HG02840 (cell line): ENCODE measurements around the gene CKAP4.
"Not testable (repeated sequence)": the region's sequence is repeated elsewhere in the genome, so short reads cannot be mapped to it uniquely, and the experiment has no call there.

Source experiments
- ATAC-seq: cut with Tn5 transposase; IDR thresholded peaks from one replicate; pipeline ENCODE4 v1.9.1; 2021; ENCODE audit warnings: mild to moderate bottlenecking, moderate library complexity, moderate number of reproducible peaks; ENCODE audit not compliant: unreplicated experiment, low FRiP score

Gene CKAP4, protein sequence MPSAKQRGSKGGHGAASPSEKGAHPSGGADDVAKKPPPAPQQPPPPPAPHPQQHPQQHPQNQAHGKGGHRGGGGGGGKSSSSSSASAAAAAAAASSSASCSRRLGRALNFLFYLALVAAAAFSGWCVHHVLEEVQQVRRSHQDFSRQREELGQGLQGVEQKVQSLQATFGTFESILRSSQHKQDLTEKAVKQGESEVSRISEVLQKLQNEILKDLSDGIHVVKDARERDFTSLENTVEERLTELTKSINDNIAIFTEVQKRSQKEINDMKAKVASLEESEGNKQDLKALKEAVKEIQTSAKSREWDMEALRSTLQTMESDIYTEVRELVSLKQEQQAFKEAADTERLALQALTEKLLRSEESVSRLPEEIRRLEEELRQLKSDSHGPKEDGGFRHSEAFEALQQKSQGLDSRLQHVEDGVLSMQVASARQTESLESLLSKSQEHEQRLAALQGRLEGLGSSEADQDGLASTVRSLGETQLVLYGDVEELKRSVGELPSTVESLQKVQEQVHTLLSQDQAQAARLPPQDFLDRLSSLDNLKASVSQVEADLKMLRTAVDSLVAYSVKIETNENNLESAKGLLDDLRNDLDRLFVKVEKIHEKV

DNA sequence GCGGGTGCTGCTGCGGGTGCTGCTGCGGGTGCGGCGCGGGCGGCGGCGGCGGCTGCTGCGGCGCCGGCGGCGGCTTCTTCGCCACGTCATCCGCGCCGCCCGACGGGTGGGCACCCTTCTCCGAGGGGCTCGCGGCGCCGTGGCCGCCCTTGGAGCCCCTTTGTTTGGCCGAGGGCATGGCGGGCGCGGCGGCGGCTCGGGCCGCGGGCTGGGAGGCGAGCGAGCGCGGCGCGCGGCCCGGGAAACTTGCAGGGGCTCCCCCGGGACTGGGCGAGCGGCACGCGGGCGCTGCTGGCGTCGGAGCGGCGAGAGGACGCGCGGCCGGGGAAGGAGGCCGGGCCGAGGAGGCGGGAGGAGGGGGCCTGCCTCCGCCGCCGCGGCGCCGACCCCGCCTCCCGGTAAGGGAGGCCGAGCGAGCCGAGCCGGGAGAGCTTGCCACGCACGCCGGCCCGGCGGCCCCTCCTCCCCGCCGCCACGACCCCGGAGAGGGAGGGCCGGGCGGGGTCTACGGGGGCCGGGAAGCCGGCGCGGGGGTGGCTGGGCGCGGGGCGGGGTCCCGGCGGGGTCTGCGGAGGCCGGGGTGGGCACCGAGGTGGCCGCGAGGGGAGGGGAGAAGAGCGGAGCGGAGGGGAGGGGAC lies at the start of gene CKAP4:
Gene CKAP4 (minus strand): TSS at position 347 of the 638 bp plus-strand sequence. CDS start 169 bp downstream, at position 178.
- peak; percentile 42 for ATAC-seq

DNA sequence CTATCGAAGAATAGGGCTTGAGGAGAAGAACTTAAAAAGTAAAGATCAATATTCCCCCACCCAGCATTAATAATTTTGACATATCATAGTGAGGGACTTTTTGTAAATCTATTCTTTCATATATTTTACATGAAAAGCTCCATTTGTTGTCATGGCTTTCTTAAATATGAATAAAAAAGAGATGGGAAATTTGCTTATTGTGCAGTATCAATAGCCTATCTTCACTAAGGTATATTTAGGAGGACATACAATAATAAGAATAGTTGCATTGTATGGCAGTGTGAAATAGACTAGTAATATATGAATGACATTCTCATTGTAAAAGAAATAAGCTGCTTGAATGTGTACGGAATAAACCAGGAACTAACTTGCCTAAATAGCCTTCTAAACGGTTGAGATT lies 49.3 kb upstream of the CKAP4 start:
- ATAC-seq, result no peak

- no peak for ATAC-seq
These were observed 48.5 kb upstream of the CKAP4 start for GRCh38 chr12:106296179-106296877.

DNA sequence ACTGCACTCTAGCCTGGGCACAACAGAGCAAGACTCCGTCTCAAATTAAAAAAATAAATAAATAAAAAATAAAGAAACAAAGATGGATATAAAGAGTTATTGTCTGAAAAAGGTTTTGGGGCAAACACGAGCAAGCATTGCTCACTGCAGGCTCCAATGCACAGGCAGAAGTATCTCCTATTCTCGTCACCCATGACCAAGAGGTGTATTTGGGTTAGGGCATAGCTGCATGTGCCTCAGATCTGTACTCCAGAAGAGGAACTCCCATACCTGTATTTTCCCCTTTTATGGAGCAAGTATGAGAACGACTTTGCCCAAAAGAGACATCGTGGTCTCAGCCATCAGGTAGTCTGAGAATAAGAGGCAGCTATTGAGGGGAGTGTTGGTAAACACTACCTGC lies 44.5 kb upstream of the CKAP4 start:
- no peak for ATAC-seq

DNA sequence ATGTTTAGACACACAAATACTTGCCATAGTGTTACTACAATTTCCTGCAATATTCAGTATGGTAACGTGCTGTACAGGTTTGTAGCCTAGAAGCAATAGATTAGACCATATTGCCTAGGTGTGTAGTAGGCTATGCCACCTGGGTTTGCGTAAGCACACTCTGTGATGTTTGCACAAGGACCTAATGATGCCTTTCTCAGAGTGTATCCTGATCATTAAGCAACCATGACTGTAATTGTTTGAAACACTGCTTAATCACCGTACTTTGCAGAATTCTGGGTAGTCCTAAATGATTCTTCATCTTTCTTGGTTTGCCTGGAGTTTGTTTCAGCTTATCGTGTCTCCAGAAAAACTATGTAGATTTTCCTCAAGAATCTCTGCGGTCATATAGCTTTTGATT lies 43.5 kb upstream of the CKAP4 start:
- no peak for ATAC-seq

GRCh38 chr12:106290666-106291065 lies 42.8 kb upstream of the CKAP4 start:
- no peak for ATAC-seq

- no peak for ATAC-seq
These were observed 41.4 kb upstream of the CKAP4 start for GRCh38 chr12:106289196-106289681.

DNA sequence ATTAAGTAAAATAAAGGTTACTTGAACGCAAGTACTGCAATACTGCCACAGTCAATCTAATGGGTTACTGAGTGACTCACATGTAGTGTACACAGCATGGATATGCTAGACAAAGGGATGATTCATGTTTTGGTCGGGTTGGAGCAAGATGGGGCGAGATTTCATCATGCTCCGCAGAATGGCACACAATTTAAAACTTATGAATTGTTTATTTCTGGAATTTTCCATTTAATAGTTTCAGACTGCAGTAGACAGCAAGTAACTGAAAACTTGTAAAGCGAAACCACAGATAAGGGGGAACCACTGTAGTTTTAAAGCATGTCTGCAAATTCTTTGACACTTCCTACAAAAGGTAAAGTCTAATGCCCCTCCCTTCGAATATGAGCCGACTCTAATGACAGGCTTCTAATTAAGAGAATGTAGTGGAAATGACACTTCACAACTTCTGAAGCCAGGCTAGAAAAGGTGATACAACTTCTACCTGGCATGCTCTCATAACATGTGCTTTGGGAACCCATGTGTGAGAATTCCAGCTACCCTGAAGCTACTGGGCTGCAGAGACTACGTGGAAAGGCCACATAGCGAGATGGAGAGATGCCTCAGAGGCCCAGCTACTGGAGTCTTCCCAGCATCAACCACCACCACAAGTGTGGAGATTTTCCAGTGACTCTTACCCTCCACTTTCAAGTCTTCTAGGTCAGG lies 40.8 kb upstream of the CKAP4 start:
- no peak for ATAC-seq

- no peak for ATAC-seq
These were observed 40.3 kb upstream of the CKAP4 start for GRCh38 chr12:106288101-106288493.

DNA sequence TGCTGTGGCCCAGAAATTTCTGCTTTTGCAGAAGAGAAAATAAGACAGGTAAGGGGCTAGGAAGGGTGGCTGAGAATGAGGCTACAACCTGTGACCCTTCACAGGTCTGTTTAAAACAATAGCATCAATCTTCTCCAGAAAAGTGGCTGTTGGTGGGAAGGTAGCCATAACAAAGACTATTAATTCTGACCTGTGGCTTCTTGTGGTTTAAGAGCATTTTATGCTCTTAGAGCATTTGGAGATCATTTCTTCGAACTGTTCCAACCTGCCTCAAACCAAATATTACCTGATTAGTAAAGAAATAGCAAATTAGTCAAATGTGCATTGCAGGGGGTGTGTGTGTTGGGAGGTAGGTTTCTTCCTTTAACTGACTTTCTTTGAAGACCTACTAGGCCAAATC lies 39.5 kb upstream of the CKAP4 start:
- no peak for ATAC-seq

GRCh38 chr12:106286576-106287162 lies 38.8 kb upstream of the CKAP4 start:
- ATAC-seq, result not testable (repeated sequence)

- no peak for ATAC-seq
These were observed 38.2 kb upstream of the CKAP4 start for GRCh38 chr12:106285982-106286381.

DNA sequence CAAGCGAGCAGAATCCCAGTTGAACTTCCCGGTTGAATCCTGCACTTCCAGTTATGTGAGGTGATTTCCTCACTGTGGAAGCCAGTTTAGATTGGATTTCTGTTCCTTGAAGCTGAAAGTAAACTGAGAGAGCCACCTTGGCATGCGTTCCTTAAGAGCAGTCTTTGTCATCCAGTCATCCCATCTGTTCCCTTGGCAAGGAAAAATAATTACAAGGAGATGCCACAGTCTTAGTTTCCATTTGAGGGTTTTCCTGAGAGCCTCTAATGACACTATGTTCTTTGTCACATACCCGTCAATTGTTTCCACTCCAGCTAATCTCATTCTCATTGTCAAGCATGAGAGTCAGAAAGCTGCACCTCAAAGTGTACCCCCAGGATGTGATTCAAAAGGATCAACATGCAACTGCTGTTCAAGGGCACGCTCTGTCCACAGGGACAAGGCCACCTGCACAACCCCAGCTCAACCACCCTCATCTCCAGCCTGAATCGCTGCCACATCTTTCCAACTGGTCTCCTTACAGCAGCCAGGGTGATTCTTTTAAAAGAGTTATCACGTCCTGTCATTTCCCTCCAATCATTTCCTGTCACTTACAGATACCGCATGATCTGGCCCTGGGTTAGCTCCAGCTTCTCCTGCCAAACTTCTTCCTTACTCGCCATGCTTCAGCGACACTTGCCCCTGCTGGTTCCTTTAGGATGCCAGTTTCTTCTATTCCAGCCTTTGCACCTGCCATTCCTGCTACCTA lies 36.7 kb upstream of the CKAP4 start:
- ATAC-seq, result no peak

DNA sequence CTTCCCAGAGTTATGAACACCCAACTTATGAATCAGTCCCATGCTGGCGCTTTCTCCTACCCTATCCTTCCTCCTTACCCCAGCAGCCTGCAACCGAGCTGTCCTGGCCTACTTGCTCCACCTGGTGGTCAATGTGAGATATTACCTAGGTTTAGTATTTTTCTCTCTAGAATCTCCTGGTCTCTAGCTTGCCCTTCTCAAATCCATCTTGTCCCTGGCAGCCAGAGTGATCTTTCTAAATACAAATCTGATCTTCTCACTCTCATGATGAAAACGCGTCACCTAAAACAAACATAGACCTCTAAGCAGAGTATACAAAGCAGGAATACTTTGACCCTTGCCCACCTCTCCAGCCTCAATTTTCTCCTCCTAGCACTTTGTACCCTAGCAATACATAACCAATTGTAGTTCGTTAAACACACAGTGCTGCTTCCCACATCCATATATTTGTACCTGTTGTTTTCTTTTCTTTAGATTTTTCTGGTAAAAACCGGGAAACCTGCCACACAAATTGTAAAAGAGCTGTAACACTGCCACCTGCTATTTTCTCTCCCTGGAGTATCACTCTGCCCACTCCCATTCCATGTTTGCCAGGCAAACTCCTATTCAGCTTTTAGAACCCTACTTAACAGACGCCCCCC lies 34.8 kb upstream of the CKAP4 start:
- no peak for ATAC-seq

- ATAC-seq, result no peak
These were observed 34.0 kb upstream of the CKAP4 start for GRCh38 chr12:106281804-106282203.

GRCh38 chr12:106281056-106281782 lies 33.4 kb upstream of the CKAP4 start:
- ATAC-seq, result no peak

DNA sequence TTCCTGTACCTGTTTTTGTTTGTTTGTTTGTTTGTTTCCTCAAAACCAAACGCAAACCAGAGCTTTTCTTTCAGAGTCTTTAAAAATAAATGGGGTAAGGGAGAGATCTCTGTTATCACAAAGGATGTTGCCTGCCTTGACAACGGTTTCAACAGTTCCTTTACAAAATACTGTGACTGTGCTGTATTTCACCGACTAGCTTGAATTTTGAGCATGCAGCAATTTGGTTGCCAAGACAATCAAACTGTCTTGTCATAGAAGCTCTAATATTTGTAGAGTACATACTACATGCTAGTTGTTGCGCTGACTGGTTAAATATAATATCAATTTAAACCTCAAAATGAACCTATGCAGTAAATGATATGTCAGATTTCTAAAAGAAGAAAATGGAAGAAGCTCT lies 32.3 kb upstream of the CKAP4 start:
- no peak for ATAC-seq
